Endothelial cell (in vitro differentiated cells): ENCODE measurements around the gene ARHGAP32. TPM values are rescaled to one million over a fixed set of nuclear protein-coding genes. Genes with fewer than 3 reads are reported as not detected.

Source experiments
- DNase-seq: peaks from one replicate; pipeline ENCODE4 v3.0.0; 2021; ENCODE audit warnings: low spot score
- H3K27ac Mint-ChIP-seq: one replicate; pipeline ENCODE4 v1.8.0; 2021; ENCODE audit warnings: mixed read lengths, inconsistent platforms; ENCODE audit not compliant: unreplicated experiment
- H3K27me3 Mint-ChIP-seq: one replicate; pipeline ENCODE4 v1.8.0; 2021; ENCODE audit warnings: mild to moderate bottlenecking, moderate library complexity, mixed read lengths, inconsistent platforms; ENCODE audit not compliant: unreplicated experiment
- H3K36me3 Mint-ChIP-seq: one replicate; pipeline ENCODE4 v1.8.0; 2021; ENCODE audit warnings: mild to moderate bottlenecking, low read depth, mixed read lengths, inconsistent platforms; ENCODE audit not compliant: unreplicated experiment
- H3K4me1 Mint-ChIP-seq: one replicate; pipeline ENCODE4 v1.8.0; 2021; ENCODE audit warnings: mild to moderate bottlenecking, mixed read lengths, inconsistent platforms; ENCODE audit not compliant: unreplicated experiment
- H3K4me3 Mint-ChIP-seq: one replicate; pipeline ENCODE4 v1.8.0; 2021; ENCODE audit warnings: mild to moderate bottlenecking, mixed read lengths, inconsistent platforms; ENCODE audit not compliant: unreplicated experiment
- H3K9me3 Mint-ChIP-seq: one replicate; pipeline ENCODE4 v1.8.0; 2021; ENCODE audit warnings: mixed read lengths, inconsistent platforms; ENCODE audit not compliant: unreplicated experiment
- total RNA-seq: library from RNA; stranded (reverse); fragmentation: NEBNext Ultra II Directional; extraction: Animal tissue kit (Norgen Biotek cat#: 25700); gene quantifications from one replicate; pipeline ENCODE4 v1.2.1, GENCODE V29; 2021; ENCODE audit not compliant: unreplicated experiment
- TF ChIP-seq, protein P1 (sequence below): fragments of 200-600 bp; sonication (generic); IDR thresholded peaks from one replicate; pipeline ENCODE4 v1.5.0; 2021; ENCODE audit warnings: antibody characterized with exemption; ENCODE audit not compliant: unreplicated experiment

Gene ARHGAP32
- total RNA-seq, 1 donor from 2014 or later: 14.5 TPM

DNA sequence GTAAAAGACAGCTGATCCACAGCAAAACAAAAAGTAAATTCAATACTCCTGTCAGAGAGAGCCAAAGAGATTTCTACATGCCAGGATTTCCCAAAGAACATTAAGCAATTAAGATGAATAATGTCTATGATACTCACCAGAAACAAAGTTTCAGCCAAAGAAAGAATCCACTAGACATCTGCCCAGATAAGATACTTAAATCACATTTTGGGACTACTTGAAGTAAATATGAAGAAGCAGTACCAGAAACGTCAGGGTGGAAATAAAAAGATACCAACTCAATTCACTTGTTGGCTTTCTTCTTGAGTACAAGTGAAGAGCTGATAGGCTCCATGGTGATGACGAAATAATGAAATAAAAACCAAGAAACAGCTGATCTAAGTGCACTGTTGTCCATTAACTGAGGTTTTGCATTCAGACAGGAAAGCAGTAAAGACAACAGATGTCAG lies 31.6 kb upstream of the ARHGAP32 start:
- H3K36me3 Mint-ChIP-seq: no peaks in the 10 kb centered on the region
- H3K4me1 Mint-ChIP-seq: no peaks in the 10 kb centered on the region
- H3K9me3 Mint-ChIP-seq: no peaks in the 10 kb centered on the region
- TF ChIP-seq, protein P1, sequence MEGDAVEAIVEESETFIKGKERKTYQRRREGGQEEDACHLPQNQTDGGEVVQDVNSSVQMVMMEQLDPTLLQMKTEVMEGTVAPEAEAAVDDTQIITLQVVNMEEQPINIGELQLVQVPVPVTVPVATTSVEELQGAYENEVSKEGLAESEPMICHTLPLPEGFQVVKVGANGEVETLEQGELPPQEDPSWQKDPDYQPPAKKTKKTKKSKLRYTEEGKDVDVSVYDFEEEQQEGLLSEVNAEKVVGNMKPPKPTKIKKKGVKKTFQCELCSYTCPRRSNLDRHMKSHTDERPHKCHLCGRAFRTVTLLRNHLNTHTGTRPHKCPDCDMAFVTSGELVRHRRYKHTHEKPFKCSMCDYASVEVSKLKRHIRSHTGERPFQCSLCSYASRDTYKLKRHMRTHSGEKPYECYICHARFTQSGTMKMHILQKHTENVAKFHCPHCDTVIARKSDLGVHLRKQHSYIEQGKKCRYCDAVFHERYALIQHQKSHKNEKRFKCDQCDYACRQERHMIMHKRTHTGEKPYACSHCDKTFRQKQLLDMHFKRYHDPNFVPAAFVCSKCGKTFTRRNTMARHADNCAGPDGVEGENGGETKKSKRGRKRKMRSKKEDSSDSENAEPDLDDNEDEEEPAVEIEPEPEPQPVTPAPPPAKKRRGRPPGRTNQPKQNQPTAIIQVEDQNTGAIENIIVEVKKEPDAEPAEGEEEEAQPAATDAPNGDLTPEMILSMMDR: no peak
- no peak overlapping the region for H3K4me3 Mint-ChIP-seq
- no peak for DNase-seq
- peaks cover 1% of the 10 kb centered on the region for H3K27me3 Mint-ChIP-seq
- no peak overlapping the region for H3K27ac Mint-ChIP-seq

DNA sequence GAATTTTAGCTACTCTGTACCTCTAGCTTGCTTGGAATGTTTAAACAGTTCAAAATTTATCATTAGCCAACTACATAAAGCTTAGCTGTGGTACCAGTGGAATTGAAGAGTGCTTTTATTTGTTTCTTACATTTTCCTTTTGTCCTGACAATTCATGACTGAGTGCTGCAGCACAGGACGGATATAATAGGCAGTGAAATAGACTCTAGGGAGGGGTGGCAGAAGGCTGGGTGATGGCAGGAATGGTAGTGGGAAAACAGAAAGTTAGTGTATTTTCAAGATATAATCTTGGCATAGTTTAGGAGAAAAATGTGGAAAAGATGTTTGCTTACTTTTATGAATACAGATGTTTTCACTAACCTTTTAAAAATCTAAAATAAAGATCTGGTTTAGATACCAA lies 31.1 kb upstream of the ARHGAP32 start:
- TF ChIP-seq, protein P1: no peak
- Mint-ChIP-seq H3K9me3 (no peaks in the 10 kb centered on the region), H3K27ac (no peak overlapping the region), H3K36me3 (no peaks in the 10 kb centered on the region), H3K27me3 (no peaks in the 10 kb centered on the region), H3K4me3 (no peak overlapping the region), H3K4me1 (peaks cover 5% of the 10 kb centered on the region)
- DNase-seq: no peak

DNA sequence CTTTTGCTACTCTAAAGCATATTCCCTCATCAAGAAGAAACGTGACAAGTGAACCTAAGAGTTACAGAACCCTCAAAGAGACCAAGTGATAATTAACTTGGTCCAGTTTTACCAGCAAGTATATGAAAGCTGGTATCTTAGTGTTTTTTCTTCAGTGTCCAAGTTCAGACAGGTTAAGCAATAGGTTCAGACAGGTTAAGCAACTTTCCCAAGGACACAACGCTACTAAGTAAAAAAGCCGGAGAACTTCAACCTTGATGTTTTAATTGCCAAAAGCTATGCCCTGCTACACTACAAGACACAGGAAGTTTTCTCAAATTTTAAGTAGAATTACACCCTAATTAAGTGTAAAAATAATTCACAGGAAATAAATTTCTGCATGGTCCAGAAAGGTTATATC lies 30.0 kb upstream of the ARHGAP32 start:
- no peaks in the 10 kb centered on the region for H3K27me3 Mint-ChIP-seq
- no peaks in the 10 kb centered on the region for H3K9me3 Mint-ChIP-seq
- H3K4me3 Mint-ChIP-seq: no peak overlapping the region
- H3K4me1 Mint-ChIP-seq: peaks cover 5% of the 10 kb centered on the region
- H3K36me3 Mint-ChIP-seq: no peaks in the 10 kb centered on the region
- H3K27ac Mint-ChIP-seq: no peak overlapping the region
- TF ChIP-seq, protein P1: no peak
- DNase-seq: no peak

DNA sequence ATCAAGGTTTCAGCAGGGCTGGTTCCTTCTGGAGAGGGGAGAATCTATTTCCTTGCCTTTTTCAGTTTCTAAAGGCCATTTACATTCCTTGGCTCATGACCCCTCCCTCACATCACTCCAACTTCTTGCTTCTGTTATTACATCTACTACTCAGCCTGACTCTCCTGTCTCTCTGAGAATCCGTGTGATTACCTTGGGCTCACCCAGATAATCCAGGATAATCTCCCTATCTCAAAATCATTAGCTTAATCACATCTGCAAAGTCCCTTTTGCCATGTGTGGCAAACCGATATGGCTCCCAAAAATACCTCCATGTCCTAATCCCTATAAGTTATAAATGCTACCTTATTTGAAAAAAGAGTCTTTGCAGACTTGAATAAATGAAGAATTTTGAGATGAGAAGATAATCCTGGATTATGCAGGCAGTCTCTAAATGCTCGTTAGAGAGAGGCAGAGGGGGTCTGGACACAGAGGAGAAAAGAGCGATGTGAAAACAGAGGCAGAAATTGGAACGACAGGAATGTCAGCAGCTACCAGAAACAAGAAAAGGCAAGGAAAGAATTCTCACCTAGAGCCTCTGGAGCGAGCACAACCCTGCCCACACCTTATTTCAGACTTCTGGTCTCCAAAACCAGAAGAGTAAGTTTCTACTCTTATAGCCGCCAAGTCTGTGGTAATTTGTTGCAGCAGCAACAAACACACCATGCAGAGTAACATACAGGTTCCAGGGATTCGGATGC lies 23.6 kb upstream of the ARHGAP32 start:
- Mint-ChIP-seq H3K27me3 (no peaks in the 10 kb centered on the region), H3K4me1 (peaks cover 5% of the 10 kb centered on the region), H3K4me3 (no peak overlapping the region), H3K9me3 (no peaks in the 10 kb centered on the region), H3K27ac (no peak overlapping the region), H3K36me3 (no peaks in the 10 kb centered on the region)
- TF ChIP-seq, protein P1: no peak
- no peak for DNase-seq

DNA sequence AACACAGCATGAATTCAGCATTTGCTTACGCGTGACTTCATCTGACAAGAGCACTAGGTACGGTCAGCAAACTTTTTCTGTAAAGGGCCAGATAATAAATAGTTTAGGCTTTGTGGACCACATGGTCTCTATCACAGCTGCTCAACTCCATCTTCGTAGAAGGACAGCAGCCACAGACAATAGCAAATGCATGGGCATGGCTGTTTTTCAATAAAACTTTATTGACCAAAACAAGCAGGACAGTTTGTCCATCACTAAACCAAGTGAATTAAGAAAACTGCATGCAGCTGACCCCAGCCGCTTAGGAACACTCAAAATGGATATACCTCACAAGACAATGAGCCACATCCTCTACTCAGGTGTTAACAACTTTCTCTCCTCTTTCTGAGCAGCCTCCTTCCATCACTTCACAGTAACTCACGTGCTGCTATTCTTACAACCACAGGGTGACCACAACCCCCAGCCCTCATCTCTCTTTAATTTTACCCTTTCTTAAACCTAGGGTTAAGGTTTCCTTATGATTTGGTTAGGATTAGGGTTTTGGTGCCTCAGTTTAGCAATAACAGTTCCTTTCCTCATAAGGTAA lies 22.7 kb upstream of the ARHGAP32 start:
- no peaks in the 10 kb centered on the region for H3K27me3 Mint-ChIP-seq
- no peak overlapping the region for H3K27ac Mint-ChIP-seq
- H3K4me1 Mint-ChIP-seq: peaks cover 5% of the 10 kb centered on the region
- TF ChIP-seq, protein P1: no peak
- no peaks in the 10 kb centered on the region for H3K9me3 Mint-ChIP-seq
- no peak for DNase-seq
- H3K4me3 Mint-ChIP-seq: no peak overlapping the region
- no peaks in the 10 kb centered on the region for H3K36me3 Mint-ChIP-seq
